Activated CD4-positive, CD25-positive, alpha-beta regulatory T cell treated with anti-CD3 and anti-CD28 coated beads, Interleukin-2, amount 50 U/mL, for 72 hours (primary cell): ENCODE data around the gene KLHL20.
"Not testable (repeated sequence)": the region's sequence is repeated elsewhere in the genome, so short reads cannot be mapped to it uniquely, and the experiment has no call there.

ENCODE experiments used
- DNase-seq: peaks from one replicate; pipeline ENCODE4 v3.0.0; 2021

Gene KLHL20

GRCh38 chr1:173757666-173758065 is 42.9 kb downstream of the KLHL20 start:
- no peak for DNase-seq

GRCh38 chr1:173758110-173758509 is 43.3 kb downstream of the KLHL20 start:
- no peak for DNase-seq

- no peak for DNase-seq
Measured at GRCh38 chr1:173758980-173759379, 44.2 kb downstream of the KLHL20 start.

GRCh38 chr1:173764331-173764730 is 49.5 kb downstream of the KLHL20 start:
- DNase-seq: not testable (repeated sequence)

- DNase-seq: no peak
Measured at GRCh38 chr1:173768206-173768605, 53.4 kb downstream of the KLHL20 start.

GRCh38 chr1:173768827-173769226 is 54.0 kb downstream of the KLHL20 start:
- no peak for DNase-seq

GRCh38 chr1:173770330-173770729 is 55.5 kb downstream of the KLHL20 start:
- not testable (repeated sequence) for DNase-seq

GRCh38 chr1:173771560-173771959 is 56.8 kb downstream of the KLHL20 start:
- DNase-seq: no peak

GRCh38 chr1:173775578-173776226 is 60.9 kb downstream of the KLHL20 start:
- DNase-seq: no peak

- no peak for DNase-seq
Measured at GRCh38 chr1:173779936-173780335, 65.2 kb downstream of the KLHL20 start.

GRCh38 chr1:173784997-173785396 is 70.2 kb downstream of the KLHL20 start:
- no peak for DNase-seq

- no peak for DNase-seq
Measured at GRCh38 chr1:173789841-173790240, 75.1 kb downstream of the KLHL20 start.

- no peak for DNase-seq
Measured at GRCh38 chr1:173798078-173798477, 83.3 kb downstream of the KLHL20 start.

GRCh38 chr1:173799995-173800394 is 85.2 kb downstream of the KLHL20 start:
- not testable (repeated sequence) for DNase-seq

GRCh38 chr1:173802961-173803360 is 88.2 kb downstream of the KLHL20 start:
- no peak for DNase-seq

GRCh38 chr1:173813654-173814053 is 98.9 kb downstream of the KLHL20 start:
- not testable (repeated sequence) for DNase-seq

- no peak for DNase-seq
Measured at GRCh38 chr1:173818459-173818858, 103.7 kb downstream of the KLHL20 start.

GRCh38 chr1:173821680-173822079 is 106.9 kb downstream of the KLHL20 start:
- no peak for DNase-seq

GRCh38 chr1:173823781-173824314 is 109.1 kb downstream of the KLHL20 start:
- DNase-seq: no peak

GRCh38 chr1:173824315-173825081 is 109.7 kb downstream of the KLHL20 start, which contains the start of the genes CENPL and DARS2:
CENPL (minus strand) TSS chr1:173824883; CDS start chr1:173811299, 13,584 bp downstream.
DARS2 (plus strand) TSS chr1:173824673; CDS start chr1:173825230, 557 bp downstream.
- DNase-seq: peak; percentile 79

- DNase-seq: no peak
Measured at GRCh38 chr1:173827611-173828010, 112.8 kb downstream of the KLHL20 start.

- DNase-seq: no peak
Measured at GRCh38 chr1:173832748-173833147, 118.0 kb downstream of the KLHL20 start.
